ENCODE results near the gene GALNS. TPM values are rescaled to one million over a fixed set of nuclear protein-coding genes. Genes with fewer than 3 reads are reported as not detected.
"Not testable (repeated sequence)": the region's sequence is repeated elsewhere in the genome, so short reads cannot be mapped to it uniquely, and the experiment has no call there.

The GALNS gene
- total RNA-seq, 1 donor from 2014 or later, result 61.4 TPM

- Histone ChIP-seq H3K4me3 (no peak overlapping the region), H3K9me3 (no peaks in the 10 kb centered on the region), H3K27me3 (no peaks in the 10 kb centered on the region), H3K27ac (no peak overlapping the region), H3K4me1 (peaks cover 4% of the 10 kb centered on the region), H3K36me3 (peaks cover 0 to 34% of the 10 kb centered on the region in 2 donors)
- TF ChIP-seq CTCF (IDR thresholded peaks at IDR 0.05), result no peak
- no peak for TF ChIP-seq POLR2AphosphoS5 (IDR thresholded peaks at IDR 0.05; ENCODE audit: insufficient read depth in 1 of 2, low read depth in 1 of 2)
- no peak for TF ChIP-seq POLR2A (IDR thresholded peaks at IDR 0.05)
- intact Hi-C loops (cut with DNase I), result loop anchor here (5.0 kb wide), 1 partner anchor 233 kb away; no protein-coding TSS in a partner anchor
- DNase-seq (ENCODE audit: extremely low spot score in 2 of 2), result no peak
These were observed 32.3 kb downstream of the GALNS start for GRCh38 chr16:88824256-88825077.

GRCh38 chr16:88823646-88824045, 33.1 kb downstream of the GALNS start:
- not testable (repeated sequence) for DNase-seq (ENCODE audit: extremely low spot score in 2 of 2); H3K27ac ChIP-seq; H3K9me3 ChIP-seq; H3K4me1 ChIP-seq; H3K4me3 ChIP-seq; H3K27me3 ChIP-seq
- H3K36me3 ChIP-seq, result peaks cover 0 to 34% of the 10 kb centered on the region in 2 donors
- intact Hi-C loops (cut with DNase I), result loop anchor here (5.0 kb wide), 1 partner anchor 234 kb away; no protein-coding TSS in a partner anchor

GRCh38 chr16:88822281-88823040, 34.3 kb downstream of the GALNS start:
- peaks cover 0 to 25% of the 10 kb centered on the region in 2 donors for H3K36me3 ChIP-seq
- no peak for TF ChIP-seq POLR2AphosphoS5 (IDR thresholded peaks at IDR 0.05; ENCODE audit: insufficient read depth in 1 of 2, low read depth in 1 of 2)
- no peak for TF ChIP-seq POLR2A (IDR thresholded peaks at IDR 0.05)
- TF ChIP-seq CTCF (IDR thresholded peaks at IDR 0.05), result no peak
- no peaks in the 10 kb centered on the region for H3K9me3 ChIP-seq
- intact Hi-C loops (cut with DNase I), result loop anchor here (5.0 kb wide), 1 partner anchor 235 kb away; no protein-coding TSS in a partner anchor
- H3K27ac ChIP-seq, result no peak overlapping the region
- no peak for DNase-seq (ENCODE audit: extremely low spot score in 2 of 2)
- no peaks in the 10 kb centered on the region for H3K27me3 ChIP-seq
- no peak overlapping the region for H3K4me3 ChIP-seq
- H3K4me1 ChIP-seq, result peaks cover 4% of the 10 kb centered on the region

GRCh38 chr16:88821168-88821850, 35.4 kb downstream of the GALNS start:
- Histone ChIP-seq H3K27ac (no peak overlapping the region), H3K4me3 (no peak overlapping the region), H3K36me3 (peaks cover 0 to 25% of the 10 kb centered on the region in 2 donors), H3K9me3 (no peaks in the 10 kb centered on the region), H3K4me1 (no peaks in the 10 kb centered on the region), H3K27me3 (no peaks in the 10 kb centered on the region)
- intact Hi-C loops (cut with DNase I), result loop anchor here (5.0 kb wide), 1 partner anchor 236 kb away; no protein-coding TSS in a partner anchor
- TF ChIP-seq POLR2AphosphoS5 (IDR thresholded peaks at IDR 0.05; ENCODE audit: insufficient read depth in 1 of 2, low read depth in 1 of 2) (no peak), POLR2A (IDR thresholded peaks at IDR 0.05) (no peak), CTCF (IDR thresholded peaks at IDR 0.05) (no peak)
- DNase-seq (ENCODE audit: extremely low spot score in 2 of 2), result no peak

GRCh38 chr16:88820385-88821025, 36.2 kb downstream of the GALNS start:
- TF ChIP-seq CTCF (IDR thresholded peaks at IDR 0.05) (no peak), POLR2A (IDR thresholded peaks at IDR 0.05) (no peak), POLR2AphosphoS5 (IDR thresholded peaks at IDR 0.05; ENCODE audit: insufficient read depth in 1 of 2, low read depth in 1 of 2) (no peak)
- DNase-seq (ENCODE audit: extremely low spot score in 2 of 2), result no peak
- H3K36me3 ChIP-seq, result peaks cover 0 to 25% of the 10 kb centered on the region in 2 donors
- H3K27me3 ChIP-seq, result no peaks in the 10 kb centered on the region
- no peak overlapping the region for H3K4me3 ChIP-seq
- H3K9me3 ChIP-seq, result no peaks in the 10 kb centered on the region
- intact Hi-C loops (cut with DNase I), result loop anchor here (5.0 kb wide), 1 partner anchor 237 kb away; no protein-coding TSS in a partner anchor
- H3K4me1 ChIP-seq, result no peaks in the 10 kb centered on the region
- no peak overlapping the region for H3K27ac ChIP-seq

Data from vagina (tissue), 2 donors.